Ascending aorta (tissue), 2 donors: ENCODE results near the gene ADGRD2. TPM values are rescaled to one million over a fixed set of nuclear protein-coding genes. Genes with fewer than 3 reads are reported as not detected.

Source experiments
- DNase-seq, 2 donors: peaks; one replicate each; pipeline ENCODE4 v3.0.0-alpha.2; 2019; ENCODE audit warnings: low spot score in 2 of 2
- H3K27ac ChIP-seq, 2 donors: fragments of 200-600 bp; sonication (generic); one replicate each; pipeline ENCODE4 v1.5.1; 2016 to 2017; ENCODE audit warnings: mild to moderate bottlenecking in 1 of 2
- H3K27me3 ChIP-seq: fragments of 200-600 bp; sonication (generic); one replicate; pipeline ENCODE4 v1.5.1; 2017
- H3K36me3 ChIP-seq, 2 donors: fragments of 200-600 bp; sonication (generic); one replicate each; pipeline ENCODE4 v1.5.1; 2016
- H3K4me1 ChIP-seq, 2 donors: fragments of 200-600 bp; sonication (generic); one replicate each; pipeline ENCODE4 v1.5.1; 2016 to 2017; ENCODE audit warnings: mild to moderate bottlenecking in 1 of 2
- H3K4me3 ChIP-seq, 2 donors: fragments of 200-600 bp; sonication (generic); one replicate each; pipeline ENCODE4 v1.5.1; 2016 to 2017; ENCODE audit warnings: mild to moderate bottlenecking in 1 of 2
- H3K9me3 ChIP-seq, 2 donors: fragments of 200-600 bp; sonication (generic); one replicate each; pipeline ENCODE4 v1.5.1; 2016
- CTCF ChIP-seq, 3 experiments: fragments of 200-600 bp in 2 of 3; fragments of 450-650 bp in 1 of 3; sonication (generic) in 2 of 3; IDR thresholded peaks; one replicate each; pipeline ENCODE4 v1.5.1; 2016 to 2019; ENCODE audit warnings: antibody characterized with exemption in 3 of 3, mild to moderate bottlenecking in 1 of 3, moderate library complexity in 1 of 3
- intact Hi-C: fragments of 100-400 bp; cut with DNase I; formaldehyde crosslinking; loops from one replicate; pipeline ENCODE4 v1.15.1; 2023
- total RNA-seq: library from RNA; depleted of rRNA; stranded (reverse); fragments of >200 nt; gene quantifications from one replicate; pipeline ENCODE4 v1.1.0, GENCODE V29; 2016

Gene ADGRD2
- total RNA-seq, 1 donor from 2014 or later = not detected

GRCh38 chr9:124503713-124504529 is 53.7 kb downstream of the ADGRD2 start:
- no peak for DNase-seq
- H3K36me3 ChIP-seq = no peaks in the 10 kb centered on the region
- peak overlapping the region; percentile 18 to 45 for H3K4me3 ChIP-seq
- H3K27ac ChIP-seq = no peak overlapping the region
- peaks cover 0 to 6% of the 10 kb centered on the region in 2 donors for H3K4me1 ChIP-seq
- no peaks in the 10 kb centered on the region for H3K9me3 ChIP-seq
- no peak for TF ChIP-seq CTCF (IDR thresholded peaks at IDR 0.05)
- H3K27me3 ChIP-seq = peaks cover 13% of the 10 kb centered on the region
- intact Hi-C loops = loop anchor here (10.0 kb wide), 1 partner anchor 311 kb away; no protein-coding TSS in a partner anchor

GRCh38 chr9:124504530-124505005 is 54.3 kb downstream of the ADGRD2 start:
- TF ChIP-seq CTCF (IDR thresholded peaks at IDR 0.05) = no peak
- no peaks in the 10 kb centered on the region for H3K9me3 ChIP-seq

GRCh38 chr9:124505006-124505900 is 55.0 kb downstream of the ADGRD2 start:
- no peak for DNase-seq
- Histone ChIP-seq H3K27me3 (peaks cover 13% of the 10 kb centered on the region), H3K9me3 (no peaks in the 10 kb centered on the region), H3K4me3 (peak overlapping the region; percentile 19 to 42), H3K27ac (no peak overlapping the region), H3K36me3 (no peaks in the 10 kb centered on the region), H3K4me1 (peaks cover 0 to 6% of the 10 kb centered on the region in 2 donors)
- intact Hi-C loops = loop anchor here (10.0 kb wide), 1 partner anchor 310 kb away; no protein-coding TSS in a partner anchor
- no peak for TF ChIP-seq CTCF (IDR thresholded peaks at IDR 0.05)

More at GRCh38 chr9:124504530-124505005, 54.3 kb downstream of the ADGRD2 start:
- H3K4me3 ChIP-seq = peak overlapping the region; percentile 19 to 45
- intact Hi-C loops = loop anchor here (10.0 kb wide), 1 partner anchor 310 kb away; no protein-coding TSS in a partner anchor
- no peaks in the 10 kb centered on the region for H3K36me3 ChIP-seq
- H3K27ac ChIP-seq = no peak overlapping the region
- peaks cover 0 to 6% of the 10 kb centered on the region in 2 donors for H3K4me1 ChIP-seq
- H3K27me3 ChIP-seq = peaks cover 13% of the 10 kb centered on the region
- no peak for DNase-seq

GRCh38 chr9:124505901-124506346 is 55.7 kb downstream of the ADGRD2 start:
- intact Hi-C loops = loop anchor here (10.0 kb wide), 1 partner anchor 309 kb away; no protein-coding TSS in a partner anchor
- H3K36me3 ChIP-seq = no peaks in the 10 kb centered on the region
- H3K27me3 ChIP-seq = peaks cover 13% of the 10 kb centered on the region
- DNase-seq = no peak
- no peak overlapping the region for H3K27ac ChIP-seq
- H3K9me3 ChIP-seq = no peaks in the 10 kb centered on the region
- no peak for TF ChIP-seq CTCF (IDR thresholded peaks at IDR 0.05)
- H3K4me3 ChIP-seq = no peak overlapping the region
- peaks cover 0 to 6% of the 10 kb centered on the region in 2 donors for H3K4me1 ChIP-seq

- TF ChIP-seq CTCF (IDR thresholded peaks at IDR 0.05) = no peak
- intact Hi-C loops = loop anchor here (10.0 kb wide), 1 partner anchor 308 kb away; no protein-coding TSS in a partner anchor
- DNase-seq = no peak
- H3K9me3 ChIP-seq = no peaks in the 10 kb centered on the region
- H3K4me1 ChIP-seq = peaks cover 0 to 6% of the 10 kb centered on the region in 2 donors
- no peaks in the 10 kb centered on the region for H3K36me3 ChIP-seq
- peaks cover 13% of the 10 kb centered on the region for H3K27me3 ChIP-seq
- H3K4me3 ChIP-seq = peak overlapping the region in 1 of 2 donors; percentile 39
- H3K27ac ChIP-seq = no peak overlapping the region
These were observed 56.2 kb downstream of the ADGRD2 start for GRCh38 chr9:124506433-124506832.
